OCI-LY1 (cell line): ENCODE measurements around the gene SMIM22.

Experiments
- H2AFZ ChIP-seq: fragments of 200-600 bp; sonication (generic), shearing (Covaris generic); 2 replicates; pipeline ENCODE4 v1.6.0; 2014; ENCODE audit warnings: antibody characterized with exemption, mild to moderate bottlenecking, low read length
- H3F3A ChIP-seq: fragments of 200-600 bp; sonication (generic), shearing (Covaris generic); 2 replicates; pipeline ENCODE4 v1.6.0; 2014; ENCODE audit warnings: mild to moderate bottlenecking, antibody characterized with exemption, low read length, moderate library complexity; ENCODE audit not compliant: insufficient read depth
- H3K27ac ChIP-seq: fragments of 200-600 bp; sonication (generic); 2 replicates; pipeline ENCODE4 v1.5.1; 2014; ENCODE audit warnings: low read length, mixed run types, mild to moderate bottlenecking, low read depth; ENCODE audit not compliant: poor library complexity, severe bottlenecking
- H3K27me3 ChIP-seq: fragments of 200-600 bp; sonication (generic); 2 replicates; pipeline ENCODE4 v1.6.0; 2014; ENCODE audit warnings: antibody characterized with exemption, mild to moderate bottlenecking, low read length, moderate library complexity; ENCODE audit not compliant: insufficient read depth
- H3K36me3 ChIP-seq: fragments of 200-600 bp; sonication (generic); 2 replicates; pipeline ENCODE4 v1.6.1; 2014; ENCODE audit warnings: mild to moderate bottlenecking, antibody characterized with exemption, low read length, moderate library complexity, mixed read lengths; ENCODE audit not compliant: insufficient read depth
- H3K4me1 ChIP-seq: fragments of 200-600 bp; sonication (generic); 2 replicates; pipeline ENCODE4 v1.5.1; 2014; ENCODE audit warnings: mild to moderate bottlenecking, low read length, moderate library complexity; ENCODE audit not compliant: insufficient read depth, severe bottlenecking
- H3K4me2 ChIP-seq: fragments of 200-600 bp; sonication (generic), shearing (Covaris generic); 2 replicates; pipeline ENCODE4 v1.6.1; 2014; ENCODE audit warnings: low read length
- H3K4me3 ChIP-seq: fragments of 200-600 bp; sonication (generic); 2 replicates; pipeline ENCODE4 v1.5.1; 2014; ENCODE audit warnings: low read length, low read depth, mild to moderate bottlenecking, mixed read lengths; ENCODE audit not compliant: poor library complexity, severe bottlenecking
- H3K79me2 ChIP-seq: fragments of 200-600 bp; shearing (Covaris generic); 2 replicates; pipeline ENCODE4 v1.6.1; 2016; ENCODE audit warnings: mixed run types, low read length, mixed read lengths; ENCODE audit not compliant: insufficient read depth
- H3K9ac ChIP-seq: fragments of 200-600 bp; sonication (generic), shearing (Covaris generic); 2 replicates; pipeline ENCODE4 v1.6.1; 2014; ENCODE audit warnings: mild to moderate bottlenecking, low read length, mixed read lengths
- H3K9me2 ChIP-seq: fragments of 200-600 bp; sonication (generic), shearing (Covaris generic); 2 replicates; pipeline ENCODE4 v1.6.1; 2014; ENCODE audit warnings: low read depth, mild to moderate bottlenecking, low read length, mixed read lengths
- H3K9me3 ChIP-seq: fragments of 200-600 bp; shearing (Covaris generic); 2 replicates; pipeline ENCODE4 v1.6.1; 2014; ENCODE audit warnings: low read length, mixed read lengths
- H4K20me1 ChIP-seq: fragments of 200-600 bp; sonication (generic), shearing (Covaris generic); 2 replicates; pipeline ENCODE4 v1.6.0; 2016; ENCODE audit warnings: mild to moderate bottlenecking, low read length; ENCODE audit not compliant: insufficient read depth
- EZH2 ChIP-seq: fragments of 200-600 bp; sonication (generic), shearing (Covaris generic); IDR thresholded peaks from 2 replicates; pipeline ENCODE4 v1.8.0; 2017; ENCODE audit warnings: borderline replicate concordance, mixed run types, mild to moderate bottlenecking, antibody characterized with exemption, low read length, moderate library complexity, mixed read lengths
- TF ChIP-seq, protein P1 (sequence below): fragments of 200-600 bp; sonication (generic), shearing (Covaris generic); IDR thresholded peaks from 2 replicates; pipeline ENCODE4 v1.5.1; 2017; ENCODE audit warnings: mild to moderate bottlenecking, antibody characterized with exemption, low read length, moderate library complexity, mixed read lengths

The SMIM22 gene

GRCh38 chr16:4790871-4791270 is 4.3 kb upstream of the SMIM22 start:
- H3K79me2 ChIP-seq: no peaks in the 10 kb centered on the region
- no peak overlapping the region for H3K4me3 ChIP-seq
- no peaks in the 10 kb centered on the region; the same call in 1 of the 2 replicates for H3K27me3 ChIP-seq
- no peak overlapping the region for H3K9ac ChIP-seq
- no peaks in the 10 kb centered on the region for H3F3A ChIP-seq
- no peak overlapping the region for H3K4me2 ChIP-seq
- H3K9me2 ChIP-seq: no peaks in the 10 kb centered on the region
- no peak overlapping the region for H2AFZ ChIP-seq
- H3K4me1 ChIP-seq: peaks cover 3% of the 10 kb centered on the region
- H4K20me1 ChIP-seq: no peaks in the 10 kb centered on the region
- H3K9me3 ChIP-seq: no peaks in the 10 kb centered on the region
- no peak for TF ChIP-seq EZH2
- TF ChIP-seq, protein P1, sequence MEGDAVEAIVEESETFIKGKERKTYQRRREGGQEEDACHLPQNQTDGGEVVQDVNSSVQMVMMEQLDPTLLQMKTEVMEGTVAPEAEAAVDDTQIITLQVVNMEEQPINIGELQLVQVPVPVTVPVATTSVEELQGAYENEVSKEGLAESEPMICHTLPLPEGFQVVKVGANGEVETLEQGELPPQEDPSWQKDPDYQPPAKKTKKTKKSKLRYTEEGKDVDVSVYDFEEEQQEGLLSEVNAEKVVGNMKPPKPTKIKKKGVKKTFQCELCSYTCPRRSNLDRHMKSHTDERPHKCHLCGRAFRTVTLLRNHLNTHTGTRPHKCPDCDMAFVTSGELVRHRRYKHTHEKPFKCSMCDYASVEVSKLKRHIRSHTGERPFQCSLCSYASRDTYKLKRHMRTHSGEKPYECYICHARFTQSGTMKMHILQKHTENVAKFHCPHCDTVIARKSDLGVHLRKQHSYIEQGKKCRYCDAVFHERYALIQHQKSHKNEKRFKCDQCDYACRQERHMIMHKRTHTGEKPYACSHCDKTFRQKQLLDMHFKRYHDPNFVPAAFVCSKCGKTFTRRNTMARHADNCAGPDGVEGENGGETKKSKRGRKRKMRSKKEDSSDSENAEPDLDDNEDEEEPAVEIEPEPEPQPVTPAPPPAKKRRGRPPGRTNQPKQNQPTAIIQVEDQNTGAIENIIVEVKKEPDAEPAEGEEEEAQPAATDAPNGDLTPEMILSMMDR: no peak
- no peak overlapping the region for H3K27ac ChIP-seq
- no peaks in the 10 kb centered on the region for H3K36me3 ChIP-seq

DNA sequence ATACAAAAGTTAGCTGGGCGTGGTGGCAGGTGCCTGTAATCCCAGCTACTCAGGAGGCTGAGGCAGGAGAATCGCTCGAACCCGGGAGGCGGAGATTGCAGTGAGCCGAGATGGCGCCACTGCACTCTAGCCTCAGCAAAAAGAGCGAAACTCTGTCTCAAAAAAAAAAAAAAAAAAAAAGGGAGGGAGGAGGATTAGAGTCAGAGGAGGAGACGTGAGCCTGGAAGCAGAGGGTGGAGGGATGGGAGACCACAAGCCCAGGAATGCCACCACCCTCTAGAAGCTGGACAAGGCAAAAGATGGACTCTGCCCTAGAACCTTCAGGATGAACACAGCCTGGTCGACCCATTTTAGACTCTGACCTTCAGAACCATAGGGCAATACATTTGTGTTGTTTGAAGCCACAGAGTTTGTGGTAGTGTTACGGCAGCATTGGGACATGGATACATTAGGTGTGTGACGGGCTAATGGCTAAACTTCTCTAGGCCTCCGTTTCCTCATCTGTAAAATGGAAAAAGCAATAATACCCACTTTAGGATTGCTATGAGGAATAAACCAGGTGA is 2.1 kb upstream of the SMIM22 start:
- Histone ChIP-seq H3K9ac (no peak overlapping the region), H3K9me2 (no peaks in the 10 kb centered on the region), H3K36me3 (no peaks in the 10 kb centered on the region), H3K27ac (no peak overlapping the region), H2AFZ (no peak overlapping the region), H3K27me3 (peaks cover 3% of the 10 kb centered on the region; the same call in 1 of the 2 replicates), H3K4me2 (no peak overlapping the region), H3F3A (no peaks in the 10 kb centered on the region), H3K9me3 (no peaks in the 10 kb centered on the region), H3K4me1 (peaks cover 3% of the 10 kb centered on the region), H3K79me2 (no peaks in the 10 kb centered on the region), H4K20me1 (no peaks in the 10 kb centered on the region), H3K4me3 (no peak overlapping the region)
- no peak for TF ChIP-seq EZH2
- TF ChIP-seq, protein P1: no peak

GRCh38 chr16:4795828-4796572 is 831 bp downstream of the SMIM22 start:
- no peak overlapping the region for H2AFZ ChIP-seq

More at GRCh38 chr16:4795828-4796572, 831 bp downstream of the SMIM22 start:
- Histone ChIP-seq H3K27me3 (peaks cover 3% of the 10 kb centered on the region; the same call in 1 of the 2 replicates), H4K20me1 (no peaks in the 10 kb centered on the region), H3K9me3 (no peaks in the 10 kb centered on the region), H3K4me1 (no peaks in the 10 kb centered on the region), H3K4me2 (peak overlapping the region; percentile 45; the same call in 1 of the 2 replicates), H3K4me3 (peak overlapping the region; percentile 48), H3K79me2 (no peaks in the 10 kb centered on the region), H3K27ac (no peak overlapping the region), H3F3A (no peaks in the 10 kb centered on the region), H3K36me3 (no peaks in the 10 kb centered on the region), H3K9me2 (no peaks in the 10 kb centered on the region), H3K9ac (no peak overlapping the region; the same call in 1 of the 2 replicates)
- TF ChIP-seq EZH2: no peak
- TF ChIP-seq, protein P1: no peak
